DOHH2 (cell line): ENCODE data around the gene CDK6.

Experiments used
- EZH2phosphoT487 ChIP-seq: fragments of 200-600 bp; sonication (generic); IDR thresholded peaks from 2 replicates; pipeline ENCODE4 v1.6.1; 2017; ENCODE audit warnings: borderline replicate concordance, mild to moderate bottlenecking, antibody characterized with exemption, low read length, moderate library complexity, mixed read lengths
- TF ChIP-seq, protein P1 (sequence below): fragments of 200-600 bp; sonication (generic); IDR thresholded peaks from one replicate; pipeline ENCODE4 v1.5.1; 2014; ENCODE audit warnings: antibody characterized with exemption, mild to moderate bottlenecking, low read depth, low read length; ENCODE audit not compliant: poor library complexity, severe bottlenecking

DNA sequence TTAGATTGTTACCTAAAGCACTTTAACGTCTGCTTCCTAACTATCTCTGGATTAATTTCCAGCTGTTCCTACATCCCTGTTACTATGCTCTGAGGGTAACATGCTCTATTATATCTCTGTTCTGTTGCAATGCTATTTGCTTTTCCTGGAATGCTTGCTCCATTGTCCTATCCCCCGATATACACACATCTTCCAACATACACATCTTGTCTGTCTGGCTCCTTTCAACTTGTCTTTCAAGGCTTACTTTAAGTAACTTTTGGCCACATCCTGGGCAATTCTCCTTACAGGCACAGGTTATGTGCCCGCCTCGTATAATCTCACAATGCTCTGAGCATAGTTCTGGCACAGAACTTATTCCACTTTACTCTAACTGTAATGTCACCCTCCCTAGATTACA, 96.2 kb downstream of the CDK6 start:
- TF ChIP-seq, protein P1, sequence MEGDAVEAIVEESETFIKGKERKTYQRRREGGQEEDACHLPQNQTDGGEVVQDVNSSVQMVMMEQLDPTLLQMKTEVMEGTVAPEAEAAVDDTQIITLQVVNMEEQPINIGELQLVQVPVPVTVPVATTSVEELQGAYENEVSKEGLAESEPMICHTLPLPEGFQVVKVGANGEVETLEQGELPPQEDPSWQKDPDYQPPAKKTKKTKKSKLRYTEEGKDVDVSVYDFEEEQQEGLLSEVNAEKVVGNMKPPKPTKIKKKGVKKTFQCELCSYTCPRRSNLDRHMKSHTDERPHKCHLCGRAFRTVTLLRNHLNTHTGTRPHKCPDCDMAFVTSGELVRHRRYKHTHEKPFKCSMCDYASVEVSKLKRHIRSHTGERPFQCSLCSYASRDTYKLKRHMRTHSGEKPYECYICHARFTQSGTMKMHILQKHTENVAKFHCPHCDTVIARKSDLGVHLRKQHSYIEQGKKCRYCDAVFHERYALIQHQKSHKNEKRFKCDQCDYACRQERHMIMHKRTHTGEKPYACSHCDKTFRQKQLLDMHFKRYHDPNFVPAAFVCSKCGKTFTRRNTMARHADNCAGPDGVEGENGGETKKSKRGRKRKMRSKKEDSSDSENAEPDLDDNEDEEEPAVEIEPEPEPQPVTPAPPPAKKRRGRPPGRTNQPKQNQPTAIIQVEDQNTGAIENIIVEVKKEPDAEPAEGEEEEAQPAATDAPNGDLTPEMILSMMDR: no peak
- no peak for TF ChIP-seq EZH2phosphoT487
